SK-MEL-5 (cell line): ENCODE data around the gene EVX2. TPM values are rescaled to one million over a fixed set of nuclear protein-coding genes. Genes with fewer than 3 reads are reported as not detected.

Experiments used
- DNase-seq: peaks from one replicate; pipeline ENCODE4 v3.0.0-alpha.2; 2016; ENCODE audit warnings: low read depth, low spot score
- in situ Hi-C: cut with HindIII; loops from 2 replicates; pipeline ENCODE4 v1.10.0; 2016; ENCODE audit warnings: low sequenced_read_pairs, high pct_unique_total_duplicates, low pct_unique_long_range_greater_than_20kb
- total RNA-seq: library from RNA; depleted of rRNA; stranded (reverse); fragments of >200 nt; shearing (Covaris generic); gene quantifications from 2 replicates; pipeline ENCODE4 v1.2.3, GENCODE V29; 2014

EVX2 gene
- total RNA-seq, 1 experiment from 2014 or later: not detected

GRCh38 chr2:176080540-176081375 is 3.0 kb downstream of the EVX2 start:
- no peak for DNase-seq
- in situ Hi-C loops: no loop called here

GRCh38 chr2:176079831-176080539 is 3.8 kb downstream of the EVX2 start:
- in situ Hi-C loops: no loop called here
- DNase-seq: peak; percentile 85

GRCh38 chr2:176079285-176079830 is 4.4 kb downstream of the EVX2 start:
- no peak for DNase-seq
- in situ Hi-C loops: no loop called here

- DNase-seq: no peak
- in situ Hi-C loops: no loop called here
Observed at GRCh38 chr2:176078541-176079284, 5.0 kb downstream of the EVX2 start.

- in situ Hi-C loops: no loop called here
- DNase-seq: no peak
Observed at GRCh38 chr2:176076796-176077195, 7.0 kb downstream of the EVX2 start.

GRCh38 chr2:176076063-176076462 is 7.7 kb downstream of the EVX2 start:
- no peak for DNase-seq
- in situ Hi-C loops: no loop called here

GRCh38 chr2:176075481-176075880 is 8.3 kb downstream of the EVX2 start:
- no peak for DNase-seq
- in situ Hi-C loops: no loop called here

- in situ Hi-C loops: no loop called here
Observed at GRCh38 chr2:176074919-176075425, 8.8 kb downstream of the EVX2 start.

GRCh38 chr2:176072951-176073904 is 10.5 kb downstream of the EVX2 start:
- DNase-seq: no peak
- in situ Hi-C loops: no loop called here

More at GRCh38 chr2:176074919-176075425, 8.8 kb downstream of the EVX2 start:
- no peak for DNase-seq

- in situ Hi-C loops: no loop called here
- DNase-seq: no peak
Observed at GRCh38 chr2:176072292-176072669, 11.5 kb downstream of the EVX2 start.

GRCh38 chr2:176071330-176072291 is 12.2 kb downstream of the EVX2 start:
- no peak for DNase-seq
- in situ Hi-C loops: no loop called here

- in situ Hi-C loops: no loop called here
- DNase-seq: no peak
Observed at GRCh38 chr2:176068419-176068832, 15.3 kb downstream of the EVX2 start.

- in situ Hi-C loops: no loop called here
- no peak for DNase-seq
Observed at GRCh38 chr2:176067589-176068418, 16.0 kb downstream of the EVX2 start.

GRCh38 chr2:176066645-176067588 is 16.8 kb downstream of the EVX2 start:
- in situ Hi-C loops: no loop called here
- no peak for DNase-seq
